SK-N-SH treated with all-trans-retinoic acid at 6 μM for 48 hours (cell line): Measurements from ENCODE around the gene RAB2B.

Source experiments
- ATAC-seq: fragments of 200-7000 bp; cut with Tn5 transposase; 3 replicates; pipeline ENCODE4 v1.9.1; 2020; ENCODE audit warnings: mild to moderate bottlenecking, moderate library complexity
- ARNTL ChIP-seq: fragments of 450-650 bp; formaldehyde crosslinking; IDR thresholded peaks from 2 replicates; pipeline ENCODE4 v1.5.0; 2020; ENCODE audit warnings: low read depth, mild to moderate bottlenecking, moderate library complexity, borderline replicate concordance
- BACH2 ChIP-seq: fragments of 250-450 bp; sonication (Bioruptor Pico); IDR thresholded peaks from 2 replicates; pipeline ENCODE4 v1.9.0; 2021; ENCODE audit warnings: mild to moderate bottlenecking, borderline replicate concordance
- CSDC2 ChIP-seq: fragments of 250-450 bp; sonication (Bioruptor Pico); IDR thresholded peaks from 2 replicates; pipeline ENCODE4 v1.5.0; 2020; ENCODE audit warnings: mild to moderate bottlenecking, moderate library complexity
- CSRNP3 ChIP-seq: fragments of 250-450 bp; sonication (Bioruptor Pico); IDR thresholded peaks from 2 replicates; pipeline ENCODE4 v1.5.1; 2021; ENCODE audit warnings: mild to moderate bottlenecking, moderate library complexity
- ESRRG ChIP-seq: fragments of 250-450 bp; sonication (Bioruptor Pico); IDR thresholded peaks from 2 replicates; pipeline ENCODE4 v1.6.1; 2021; ENCODE audit warnings: mild to moderate bottlenecking
- GLIS3 ChIP-seq: fragments of 250-450 bp; sonication (Bioruptor Pico); IDR thresholded peaks from 2 replicates; pipeline ENCODE4 v1.5.0; 2020; ENCODE audit warnings: mild to moderate bottlenecking, moderate library complexity
- ISL1 ChIP-seq: fragments of 250-450 bp; sonication (Bioruptor Pico); IDR thresholded peaks from 2 replicates; pipeline ENCODE4 v2.1.2; 2022; ENCODE audit warnings: mild to moderate bottlenecking, moderate library complexity
- POU6F1 ChIP-seq: fragments of 250-450 bp; sonication (Bioruptor Pico); IDR thresholded peaks from 2 replicates; pipeline ENCODE4 v1.8.0; 2021; ENCODE audit warnings: low read depth, mild to moderate bottlenecking, moderate library complexity, borderline replicate concordance
- PPARA ChIP-seq: fragments of 250-450 bp; sonication (Bioruptor Pico); IDR thresholded peaks from 2 replicates; pipeline ENCODE4 v1.5.0; 2020; ENCODE audit warnings: mild to moderate bottlenecking, borderline replicate concordance
- RARB ChIP-seq: fragments of 250-450 bp; sonication (Bioruptor Pico); IDR thresholded peaks from 2 replicates; pipeline ENCODE4 v1.8.0; 2021; ENCODE audit warnings: mild to moderate bottlenecking, moderate library complexity
- SNAI2 ChIP-seq: fragments of 250-450 bp; sonication (Bioruptor Pico); IDR thresholded peaks from 2 replicates; pipeline ENCODE4 v1.5.0; 2020; ENCODE audit warnings: mild to moderate bottlenecking, moderate library complexity
- TCF4 ChIP-seq: fragments of 250-450 bp; sonication (Bioruptor Pico); IDR thresholded peaks from 2 replicates; pipeline ENCODE4 v1.8.0; 2021; ENCODE audit warnings: mild to moderate bottlenecking, moderate library complexity, borderline replicate concordance
- TOX ChIP-seq: fragments of 250-450 bp; sonication (Bioruptor Pico); IDR thresholded peaks from 2 replicates; pipeline ENCODE4 v1.8.0; 2021; ENCODE audit warnings: mild to moderate bottlenecking, moderate library complexity, borderline replicate concordance
- TSHZ2 ChIP-seq: fragments of 250-450 bp; sonication (Bioruptor Pico); IDR thresholded peaks from 2 replicates; pipeline ENCODE4 v1.5.0; 2020; ENCODE audit warnings: mild to moderate bottlenecking, moderate library complexity
- ZC3H10 ChIP-seq: fragments of 250-450 bp; sonication (Bioruptor Pico); IDR thresholded peaks from 2 replicates; pipeline ENCODE4 v1.5.1; 2021; ENCODE audit warnings: mild to moderate bottlenecking, moderate library complexity
- ZFP3 ChIP-seq: fragments of 250-450 bp; sonication (Bioruptor Pico); IDR thresholded peaks from 2 replicates; pipeline ENCODE4 v1.5.0; 2020; ENCODE audit warnings: mild to moderate bottlenecking, moderate library complexity
- ZFP30 ChIP-seq: fragments of 450-650 bp; formaldehyde crosslinking; IDR thresholded peaks from 2 replicates; pipeline ENCODE4 v1.5.0; 2022; ENCODE audit warnings: mild to moderate bottlenecking, moderate library complexity
- ZNF565 ChIP-seq: fragments of 450-650 bp; formaldehyde crosslinking; conservative IDR thresholded peaks from 2 replicates; pipeline ENCODE4 v1.5.0; 2020; ENCODE audit warnings: low read depth, mild to moderate bottlenecking, moderate library complexity
- ZNF70 ChIP-seq: fragments of 450-650 bp; formaldehyde crosslinking; IDR thresholded peaks from 2 replicates; pipeline ENCODE4 v1.5.0; 2020; ENCODE audit warnings: mild to moderate bottlenecking, moderate library complexity
- ZNF8 ChIP-seq: fragments of 450-650 bp; formaldehyde crosslinking; IDR thresholded peaks from 2 replicates; pipeline ENCODE4 v1.5.0; 2020; ENCODE audit warnings: mild to moderate bottlenecking, moderate library complexity
- TF ChIP-seq, protein P1 (sequence below): fragments of 250-450 bp; sonication (Bioruptor Pico); IDR thresholded peaks from 2 replicates; pipeline ENCODE4 v1.8.0; 2020; ENCODE audit warnings: mild to moderate bottlenecking, moderate library complexity, borderline replicate concordance
- TF ChIP-seq, protein P2 (sequence below): fragments of 250-450 bp; sonication (Bioruptor Pico); IDR thresholded peaks from 2 replicates; pipeline ENCODE4 v1.5.1; 2020; ENCODE audit warnings: low read depth, mild to moderate bottlenecking, moderate library complexity

The RAB2B gene

DNA sequence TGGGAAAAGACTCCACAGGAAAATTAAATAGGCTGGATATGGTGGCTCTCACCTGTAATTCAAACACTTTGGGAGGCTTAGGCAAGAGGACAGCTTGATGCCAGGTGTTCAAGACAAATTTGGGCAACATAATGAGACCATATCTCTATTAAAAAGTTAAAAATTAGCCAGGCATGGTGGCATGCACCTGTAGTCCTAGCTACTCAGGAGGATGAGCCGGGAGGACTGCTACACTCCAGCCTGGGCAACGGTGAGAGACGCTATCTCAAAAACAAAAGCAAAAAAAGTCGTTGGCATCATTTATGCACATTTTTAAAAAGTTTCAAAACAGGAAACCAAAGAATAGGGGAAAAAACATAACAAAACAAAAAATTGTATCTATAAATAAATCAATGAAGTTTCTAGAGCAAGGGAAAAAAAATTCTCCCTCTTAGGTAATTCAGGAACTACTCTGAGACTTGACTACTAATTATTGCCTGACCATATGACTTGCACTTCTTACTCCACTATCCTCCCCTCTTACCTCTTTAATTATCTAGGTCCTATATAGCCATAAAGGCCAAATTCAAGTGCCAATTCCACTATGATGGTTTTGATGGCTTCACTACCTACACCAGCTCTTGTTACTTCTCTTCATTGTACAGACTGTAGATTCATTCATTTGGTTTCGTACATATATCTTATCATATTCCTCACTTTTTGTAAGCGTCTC, 32.8 kb upstream of the RAB2B start:
- ATAC-seq, result no peak
- TF ChIP-seq TOX (CRISPR knock-in tag) (no peak), POU6F1 (CRISPR knock-in tag) (no peak), ESRRG (no peak), GLIS3 (no peak), BACH2 (CRISPR knock-in tag) (no peak), ZNF70 (CRISPR knock-in tag) (no peak), SNAI2 (CRISPR knock-in tag) (no peak), ZC3H10 (CRISPR knock-in tag) (no peak), CSDC2 (CRISPR knock-in tag) (no peak), ZFP3 (no peak)
- TF ChIP-seq, protein P1, sequence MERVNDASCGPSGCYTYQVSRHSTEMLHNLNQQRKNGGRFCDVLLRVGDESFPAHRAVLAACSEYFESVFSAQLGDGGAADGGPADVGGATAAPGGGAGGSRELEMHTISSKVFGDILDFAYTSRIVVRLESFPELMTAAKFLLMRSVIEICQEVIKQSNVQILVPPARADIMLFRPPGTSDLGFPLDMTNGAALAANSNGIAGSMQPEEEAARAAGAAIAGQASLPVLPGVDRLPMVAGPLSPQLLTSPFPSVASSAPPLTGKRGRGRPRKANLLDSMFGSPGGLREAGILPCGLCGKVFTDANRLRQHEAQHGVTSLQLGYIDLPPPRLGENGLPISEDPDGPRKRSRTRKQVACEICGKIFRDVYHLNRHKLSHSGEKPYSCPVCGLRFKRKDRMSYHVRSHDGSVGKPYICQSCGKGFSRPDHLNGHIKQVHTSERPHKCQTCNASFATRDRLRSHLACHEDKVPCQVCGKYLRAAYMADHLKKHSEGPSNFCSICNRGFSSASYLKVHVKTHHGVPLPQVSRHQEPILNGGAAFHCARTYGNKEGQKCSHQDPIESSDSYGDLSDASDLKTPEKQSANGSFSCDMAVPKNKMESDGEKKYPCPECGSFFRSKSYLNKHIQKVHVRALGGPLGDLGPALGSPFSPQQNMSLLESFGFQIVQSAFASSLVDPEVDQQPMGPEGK (CRISPR knock-in tag), result no peak

- TF ChIP-seq SNAI2 (CRISPR knock-in tag) (no peak), ZNF565 (no peak), ZFP30 (no peak), ISL1 (CRISPR knock-in tag) (no peak), TCF4 (CRISPR knock-in tag) (no peak), TSHZ2 (CRISPR knock-in tag) (no peak), ZNF70 (CRISPR knock-in tag) (no peak), RARB (CRISPR knock-in tag) (no peak), GLIS3 (no peak), TOX (CRISPR knock-in tag) (no peak), PPARA (no peak), ZFP3 (no peak), ESRRG (no peak), CSRNP3 (no peak), ZNF8 (no peak), POU6F1 (CRISPR knock-in tag) (no peak), ARNTL (no peak), BACH2 (CRISPR knock-in tag) (no peak)
- TF ChIP-seq, protein P1 (CRISPR knock-in tag), result no peak
- TF ChIP-seq, protein P2, sequence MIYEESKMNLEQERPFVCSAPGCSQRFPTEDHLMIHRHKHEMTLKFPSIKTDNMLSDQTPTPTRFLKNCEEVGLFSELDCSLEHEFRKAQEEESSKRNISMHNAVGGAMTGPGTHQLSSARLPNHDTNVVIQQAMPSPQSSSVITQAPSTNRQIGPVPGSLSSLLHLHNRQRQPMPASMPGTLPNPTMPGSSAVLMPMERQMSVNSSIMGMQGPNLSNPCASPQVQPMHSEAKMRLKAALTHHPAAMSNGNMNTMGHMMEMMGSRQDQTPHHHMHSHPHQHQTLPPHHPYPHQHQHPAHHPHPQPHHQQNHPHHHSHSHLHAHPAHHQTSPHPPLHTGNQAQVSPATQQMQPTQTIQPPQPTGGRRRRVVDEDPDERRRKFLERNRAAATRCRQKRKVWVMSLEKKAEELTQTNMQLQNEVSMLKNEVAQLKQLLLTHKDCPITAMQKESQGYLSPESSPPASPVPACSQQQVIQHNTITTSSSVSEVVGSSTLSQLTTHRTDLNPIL (CRISPR knock-in tag), result no peak
- ATAC-seq, result no peak
These were observed 29.8 kb upstream of the RAB2B start for GRCh38 chr14:21506557-21506956.
